Endothelial cell of umbilical vein (primary cell): ENCODE measurements around the gene CNTN1. TPM values are rescaled to one million over a fixed set of nuclear protein-coding genes. Genes with fewer than 3 reads are reported as not detected.

Experiments
- BruUV-seq: library from RNA; stranded (reverse); fragments of 400-500 nt; replicated peaks from 2 replicates; lab custom pipeline; 2021; lab: Mats Ljungman, UMichigan
- CTCF ChIA-PET: fragments of 300-600, 350-600 bp; sonication (Branson Sonifier 250); formaldehyde crosslinking; loops from one replicate; lab custom pipeline; 2021; ENCODE audit warnings: antibody characterized with exemption, inconsistent platforms; lab: Charles Lee
- POLR2A ChIA-PET: fragments of 300-600, 350-600 bp; sonication (Branson Sonifier 250); formaldehyde crosslinking; loops from one replicate; lab custom pipeline; 2021; ENCODE audit warnings: antibody characterized with exemption, inconsistent platforms; lab: Charles Lee
- DNase-seq: peaks from one replicate; pipeline ENCODE4 v3.0.0-alpha.2; 2011; ENCODE audit warnings: low read depth, low spot score
- FAIRE-seq: peaks from 2 replicates; lab custom pipeline; 2011; peaks lifted over from hg19 to GRCh38; lab: Jason Lieb, UNC
- H2AFZ ChIP-seq: 2 replicates; pipeline ENCODE4 v1.6.0; 2012; ENCODE audit warnings: low read depth, low read length, control low read depth, inconsistent platforms
- H3K27ac ChIP-seq: 2 replicates; pipeline ENCODE4 v1.5.1; 2011; ENCODE audit warnings: low read depth, mild to moderate bottlenecking, control low read depth, low read length, moderate library complexity; ENCODE audit not compliant: insufficient read depth
- H3K27me3 ChIP-seq, 2 experiments: 2 replicates each; pipeline versions ENCODE4 v1.6.0 to v1.6.1; 2011; ENCODE audit warnings: low read length in 2 of 2, mixed read lengths in 1 of 2; ENCODE audit not compliant: control insufficient read depth in 2 of 2, insufficient read depth in 2 of 2
- H3K36me3 ChIP-seq, 2 experiments: 2 replicates in 1 of 2; 3 replicates in 1 of 2; pipeline ENCODE4 v1.5.1; 2011; ENCODE audit warnings: low read length in 2 of 2, mild to moderate bottlenecking in 1 of 2, moderate library complexity in 1 of 2; ENCODE audit not compliant: control insufficient read depth in 2 of 2, insufficient read depth in 2 of 2; ENCODE audit errors: extremely low read depth in 1 of 2
- H3K4me1 ChIP-seq: 3 replicates; pipeline ENCODE4 v1.5.1; 2011; ENCODE audit warnings: mild to moderate bottlenecking, low read length; ENCODE audit not compliant: control insufficient read depth, insufficient read depth; ENCODE audit errors: extremely low read depth
- H3K4me2 ChIP-seq: 2 replicates; pipeline ENCODE4 v1.6.1; 2011; ENCODE audit warnings: low read length, control low read depth, mixed read lengths; ENCODE audit not compliant: insufficient read depth
- H3K4me3 ChIP-seq, 3 experiments: fragments of 200-600 bp in 1 of 3; sonication (generic), shearing (Covaris generic) in 1 of 3; replicated peaks in 1 of 3; 2 replicates each; pipeline ENCODE4 v1.5.1; 2011 to 2016; ENCODE audit warnings: control low read depth in 3 of 3, low read length in 3 of 3, mild to moderate bottlenecking in 2 of 3, inconsistent platforms in 1 of 3, low read depth in 1 of 3, moderate library complexity in 1 of 3; ENCODE audit not compliant: insufficient read depth in 1 of 3
- H3K79me2 ChIP-seq: 2 replicates; pipeline ENCODE4 v1.6.0; 2012; ENCODE audit warnings: low read length, inconsistent platforms; ENCODE audit not compliant: control insufficient read depth, insufficient read depth
- H3K9ac ChIP-seq: replicated peaks from 2 replicates; pipeline ENCODE3; 2011; ENCODE audit warnings: low read length, control low read depth; ENCODE audit not compliant: insufficient read depth; ENCODE audit errors: extremely low read depth
- H3K9me1 ChIP-seq: replicated peaks from 3 replicates; pipeline ENCODE4 v1.6.0; 2011; ENCODE audit warnings: mild to moderate bottlenecking, low read length; ENCODE audit not compliant: control insufficient read depth, insufficient read depth; ENCODE audit errors: extremely low read depth
- H3K9me3 ChIP-seq: replicated peaks from 2 replicates; pipeline ENCODE4 v1.5.1; 2012; ENCODE audit warnings: low read length, inconsistent platforms; ENCODE audit not compliant: control insufficient read depth, insufficient read depth
- H4K20me1 ChIP-seq: replicated peaks from 2 replicates; pipeline ENCODE3; 2011; ENCODE audit warnings: mild to moderate bottlenecking, low read length; ENCODE audit not compliant: control insufficient read depth, insufficient read depth; ENCODE audit errors: extremely low read depth
- EZH2 ChIP-seq: IDR thresholded peaks from 2 replicates; pipeline ENCODE4 v1.6.1; 2012; ENCODE audit warnings: borderline replicate concordance, low read depth, mild to moderate bottlenecking, moderate library complexity, low read length, inconsistent platforms; ENCODE audit not compliant: severe bottlenecking
- FOS ChIP-seq: IDR thresholded peaks from 2 replicates; pipeline ENCODE4 v1.6.1; 2011; ENCODE audit warnings: mild to moderate bottlenecking, low read length, moderate library complexity, borderline replicate concordance; ENCODE audit not compliant: insufficient read depth
- GATA2 ChIP-seq: IDR thresholded peaks from 2 replicates; pipeline ENCODE4 v1.7.0; 2011; ENCODE audit warnings: low read depth, mild to moderate bottlenecking, moderate library complexity, mixed read lengths, low read length; ENCODE audit not compliant: insufficient read length, insufficient read depth
- JUN ChIP-seq: IDR thresholded peaks from 2 replicates; pipeline ENCODE4 v1.6.1; 2011; ENCODE audit warnings: borderline replicate concordance, low read depth; ENCODE audit not compliant: insufficient read length, insufficient read depth
- POLR2A ChIP-seq: IDR thresholded peaks from 2 replicates; pipeline ENCODE4 v1.6.1; 2012; ENCODE audit warnings: low read depth, mild to moderate bottlenecking, control low read depth, low read length
- POLR2AphosphoS5 ChIP-seq: IDR thresholded peaks from 2 replicates; pipeline ENCODE4 v1.6.1; 2012; ENCODE audit warnings: low read depth, mild to moderate bottlenecking, control low read depth, low read length, moderate library complexity; ENCODE audit not compliant: insufficient read depth
- dilution Hi-C: fragments of 300-500 bp; cut with MboI; formaldehyde crosslinking; loops from one replicate; pipeline ENCODE4 v1.15.0; 2019; ENCODE audit warnings: low sequenced_read_pairs; ENCODE audit not compliant: extremely low pct_ligation_motif_present
- intact Hi-C: fragments of 100-400 bp; cut with micrococcal nuclease; formaldehyde crosslinking; loops from one replicate; pipeline ENCODE4 v1.10.0; 2022
- polyA plus RNA-seq, 4 experiments: library from polyadenylated mRNA; depleted of rRNA in 3 of 4; stranded (reverse) in 3 of 4; unstranded in 1 of 4; fragments of >200 nt; gene quantifications; 2 replicates each; pipeline versions ENCODE4 v1.2.1 to v1.2.3, GENCODE V29; 2011 to 2012; ENCODE audit warnings: missing spikeins in 1 of 4
- total RNA-seq: library from RNA; stranded (reverse); gene quantifications from 2 replicates; pipeline ENCODE4 v1.2.3, GENCODE V29; 2021
- TF ChIP-seq, protein P1 (sequence below), 2 donors: IDR thresholded peaks; 1 replicate in 1 of 2; 2 replicates in 1 of 2; pipeline ENCODE4 v1.5.1; 2011; ENCODE audit warnings: low read length in 2 of 2, mild to moderate bottlenecking in 2 of 2, moderate library complexity in 2 of 2, control low read depth in 1 of 2, inconsistent platforms in 1 of 2, low read depth in 1 of 2; ENCODE audit not compliant: insufficient read depth in 1 of 2; ENCODE audit errors: extremely low read depth in 1 of 2
- TF ChIP-seq, protein P2 (sequence below): IDR thresholded peaks from 2 replicates; pipeline ENCODE4 v1.6.1; 2011; ENCODE audit not compliant: insufficient read depth, insufficient read length

Gene CNTN1
- total and polyA plus RNA-seq, 2 donors (not counting 3 experiments of a cell fraction or from before 2014, with no cell fraction given) = 0.07 TPM; not detected in 1

DNA sequence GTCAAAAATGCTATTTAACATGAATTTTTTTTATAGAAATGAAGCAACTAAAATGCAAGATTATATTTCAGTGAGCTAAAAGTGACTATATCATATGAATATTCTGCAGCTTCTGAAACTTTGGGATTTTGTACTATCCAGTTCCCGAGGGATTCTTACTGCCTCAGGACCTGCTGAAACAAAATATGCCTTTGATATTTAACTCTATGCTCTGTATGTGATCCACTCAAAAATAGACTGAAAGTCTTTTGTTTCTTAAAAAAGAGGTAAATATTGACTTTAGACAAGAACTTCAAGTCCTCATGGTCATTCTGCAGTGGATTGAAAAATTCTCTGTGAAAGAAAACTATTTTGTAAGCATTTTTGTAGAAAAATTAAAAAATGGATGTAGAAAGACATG, 22.4 kb downstream of the CNTN1 start:
- no peak overlapping the region for H3K4me3 ChIP-seq
- no peak for TF ChIP-seq EZH2
- no peak for TF ChIP-seq JUN
- TF ChIP-seq POLR2A = no peak
- TF ChIP-seq, protein P1, sequence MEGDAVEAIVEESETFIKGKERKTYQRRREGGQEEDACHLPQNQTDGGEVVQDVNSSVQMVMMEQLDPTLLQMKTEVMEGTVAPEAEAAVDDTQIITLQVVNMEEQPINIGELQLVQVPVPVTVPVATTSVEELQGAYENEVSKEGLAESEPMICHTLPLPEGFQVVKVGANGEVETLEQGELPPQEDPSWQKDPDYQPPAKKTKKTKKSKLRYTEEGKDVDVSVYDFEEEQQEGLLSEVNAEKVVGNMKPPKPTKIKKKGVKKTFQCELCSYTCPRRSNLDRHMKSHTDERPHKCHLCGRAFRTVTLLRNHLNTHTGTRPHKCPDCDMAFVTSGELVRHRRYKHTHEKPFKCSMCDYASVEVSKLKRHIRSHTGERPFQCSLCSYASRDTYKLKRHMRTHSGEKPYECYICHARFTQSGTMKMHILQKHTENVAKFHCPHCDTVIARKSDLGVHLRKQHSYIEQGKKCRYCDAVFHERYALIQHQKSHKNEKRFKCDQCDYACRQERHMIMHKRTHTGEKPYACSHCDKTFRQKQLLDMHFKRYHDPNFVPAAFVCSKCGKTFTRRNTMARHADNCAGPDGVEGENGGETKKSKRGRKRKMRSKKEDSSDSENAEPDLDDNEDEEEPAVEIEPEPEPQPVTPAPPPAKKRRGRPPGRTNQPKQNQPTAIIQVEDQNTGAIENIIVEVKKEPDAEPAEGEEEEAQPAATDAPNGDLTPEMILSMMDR (IDR thresholded peaks at IDR 0.05; ENCODE audit: extremely low read depth in 1 of 2, insufficient read depth in 1 of 2, low read depth in 1 of 2, low read length in 2 of 2) = no peak
- TF ChIP-seq, protein P2, sequence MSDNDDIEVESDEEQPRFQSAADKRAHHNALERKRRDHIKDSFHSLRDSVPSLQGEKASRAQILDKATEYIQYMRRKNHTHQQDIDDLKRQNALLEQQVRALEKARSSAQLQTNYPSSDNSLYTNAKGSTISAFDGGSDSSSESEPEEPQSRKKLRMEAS = no peak
- TF ChIP-seq POLR2AphosphoS5 = no peak
- no peak for TF ChIP-seq FOS
- no peak for TF ChIP-seq GATA2
- no peaks in the 10 kb centered on the region for H3K27me3 ChIP-seq
- dilution Hi-C loops = no loop called here
- no peaks in the 10 kb centered on the region for H3K9me3 ChIP-seq
- ChIA-PET CTCF (no interaction called here), POLR2A (no interaction called here)
- no peak overlapping the region for H3K9ac ChIP-seq
- no peak overlapping the region for H3K4me2 ChIP-seq
- no peak overlapping the region for H2AFZ ChIP-seq
- BruUV-seq = no TSS peak
- H3K9me1 ChIP-seq = no peaks in the 10 kb centered on the region
- DNase-seq (no peak), FAIRE-seq (no peak)
- H4K20me1 ChIP-seq = no peaks in the 10 kb centered on the region
- H3K4me1 ChIP-seq = no peaks in the 10 kb centered on the region
- H3K79me2 ChIP-seq = no peaks in the 10 kb centered on the region
- intact Hi-C loops = no loop called here
- H3K27ac ChIP-seq = no peak overlapping the region
- H3K36me3 ChIP-seq = no peaks in the 10 kb centered on the region
